Neuronal stem cell (in vitro differentiated cells): ENCODE data around the gene NPAS3.

Experiments
- DNase-seq: peaks from one replicate; pipeline ENCODE4 v3.0.0-alpha.2; 2013; ENCODE audit warnings: low spot score
- H2AFZ ChIP-seq: one replicate; pipeline ENCODE4 v1.6.1; 2013; ENCODE audit warnings: mild to moderate bottlenecking, low read length, inconsistent platforms
- H2AK5ac ChIP-seq: 2 replicates; pipeline ENCODE4 v1.6.1; 2013; ENCODE audit warnings: low read depth, mild to moderate bottlenecking, inconsistent platforms, low read length, moderate library complexity, mixed read lengths
- H2BK120ac ChIP-seq: 2 replicates; pipeline ENCODE4 v1.6.1; 2013; ENCODE audit warnings: low read depth, mild to moderate bottlenecking, inconsistent platforms, low read length, moderate library complexity, mixed read lengths
- H2BK12ac ChIP-seq: one replicate; pipeline ENCODE4 v1.6.1; 2013; ENCODE audit warnings: low read length, inconsistent platforms
- H2BK15ac ChIP-seq: 2 replicates; pipeline ENCODE4 v1.6.1; 2013; ENCODE audit warnings: mild to moderate bottlenecking, low read length, inconsistent platforms, mixed read lengths
- H2BK5ac ChIP-seq: one replicate; pipeline ENCODE4 v1.6.1; 2013; ENCODE audit warnings: inconsistent platforms, mild to moderate bottlenecking, low read length, moderate library complexity
- H3K14ac ChIP-seq: one replicate; pipeline ENCODE4 v1.6.1; 2013; ENCODE audit warnings: low read length, inconsistent platforms
- H3K18ac ChIP-seq: 2 replicates; pipeline ENCODE4 v1.6.1; 2013; ENCODE audit warnings: low read length, inconsistent platforms
- H3K23ac ChIP-seq: 2 replicates; pipeline ENCODE4 v1.6.1; 2013; ENCODE audit warnings: low read depth, mild to moderate bottlenecking, mixed read lengths, low read length, inconsistent platforms; ENCODE audit not compliant: poor library complexity
- H3K27ac ChIP-seq: replicated peaks from 3 replicates; pipeline ENCODE4 v1.5.1; 2013; ENCODE audit warnings: low read length, inconsistent platforms
- H3K27me3 ChIP-seq, 3 experiments: 2 replicates each; pipeline ENCODE4 v1.6.1; 2013; ENCODE audit warnings: low read length in 3 of 3, mild to moderate bottlenecking in 2 of 3, inconsistent platforms in 1 of 3, low read depth in 1 of 3, mixed read lengths in 1 of 3, moderate library complexity in 1 of 3; ENCODE audit not compliant: control insufficient read depth in 3 of 3, insufficient read depth in 3 of 3
- H3K36me3 ChIP-seq, 2 donors: replicated peaks in 1 of 2; 2 replicates each; pipeline ENCODE4 v1.6.1; 2013; ENCODE audit warnings: low read length in 2 of 2; ENCODE audit not compliant: control insufficient read depth in 2 of 2, insufficient read depth in 2 of 2
- H3K4ac ChIP-seq: 2 replicates; pipeline ENCODE4 v1.6.1; 2013; ENCODE audit warnings: inconsistent platforms, mild to moderate bottlenecking, low read length, moderate library complexity
- H3K4me1 ChIP-seq, 2 donors: 1 replicate in 1 of 2; 2 replicates in 1 of 2; pipeline ENCODE4 v1.6.1; 2013; ENCODE audit warnings: low read length in 2 of 2, low read depth in 1 of 2; ENCODE audit not compliant: control insufficient read depth in 2 of 2, insufficient read depth in 1 of 2
- H3K4me2 ChIP-seq: one replicate; pipeline ENCODE4 v1.6.1; 2013; ENCODE audit warnings: mild to moderate bottlenecking, low read length, inconsistent platforms; ENCODE audit not compliant: insufficient read depth, poor library complexity, severe bottlenecking
- H3K4me3 ChIP-seq, 2 donors: 2 replicates each; pipeline ENCODE4 v1.5.1; 2013; ENCODE audit warnings: low read length in 2 of 2, mild to moderate bottlenecking in 2 of 2, inconsistent platforms in 1 of 2, moderate library complexity in 1 of 2
- H3K79me1 ChIP-seq: one replicate; pipeline ENCODE4 v1.6.1; 2013; ENCODE audit warnings: low read depth, mild to moderate bottlenecking, inconsistent platforms, low read length, moderate library complexity
- H3K9ac ChIP-seq: one replicate; pipeline ENCODE4 v1.6.1; 2013; ENCODE audit warnings: mild to moderate bottlenecking, low read depth, low read length, inconsistent platforms; ENCODE audit not compliant: poor library complexity
- H3K9me3 ChIP-seq, 2 donors: replicated peaks in 1 of 2; 2 replicates each; pipeline versions ENCODE3 to v1.6.1; 2013; ENCODE audit warnings: low read length in 2 of 2, mild to moderate bottlenecking in 2 of 2, inconsistent platforms in 1 of 2, low read depth in 1 of 2, mixed read lengths in 1 of 2, moderate library complexity in 1 of 2; ENCODE audit not compliant: control insufficient read depth in 2 of 2, insufficient read depth in 1 of 2
- H4K8ac ChIP-seq: one replicate; pipeline ENCODE4 v1.6.1; 2013; ENCODE audit warnings: low read depth, mild to moderate bottlenecking, inconsistent platforms, low read length, moderate library complexity
- H4K91ac ChIP-seq: one replicate; pipeline ENCODE4 v1.6.1; 2013; ENCODE audit warnings: low read length, low read depth, mild to moderate bottlenecking, inconsistent platforms; ENCODE audit not compliant: poor library complexity
- WGBS, 2 donors: extraction: QIAGEN DNeasy Blood & Tissue Kit; methylation state at CpG; one replicate each; pipeline ENCODE4 v1.1.7; 2013; ENCODE audit warnings: missing lambda C conversion rate in 2 of 2, mixed read lengths in 1 of 2; ENCODE audit not compliant: insufficient read length in 2 of 2, insufficient replicate concordance in 1 of 2; ENCODE audit errors: extremely low coverage in 2 of 2; 5-methylcytosine and 5-hydroxymethylcytosine counted together

Gene NPAS3

GRCh38 chr14:33618361-33619105, 679.9 kb downstream of the NPAS3 start:
- Histone ChIP-seq H2BK120ac (no peak overlapping the region), H2AFZ (no peak overlapping the region), H3K27me3 (no peaks in the 10 kb centered on the region), H2BK15ac (no peak overlapping the region), H3K4me2 (no peak overlapping the region), H3K79me1 (no peaks in the 10 kb centered on the region), H3K4me3 (no peak overlapping the region), H2AK5ac (no peak overlapping the region), H3K9ac (no peak overlapping the region), H2BK5ac (no peak overlapping the region), H4K8ac (no peak overlapping the region), H3K9me3 (no peaks in the 10 kb centered on the region), H3K18ac (no peak overlapping the region), H3K23ac (no peak overlapping the region), H3K4ac (no peak overlapping the region), H2BK12ac (no peak overlapping the region), H3K27ac (no peak overlapping the region), H3K14ac (no peak overlapping the region), H3K36me3 (peaks cover 0 to under 1% of the 10 kb centered on the region in 2 donors), H3K4me1 (no peaks in the 10 kb centered on the region), H4K91ac (no peak overlapping the region)
- no peak for DNase-seq
- no CpG with 5 or more reads among the region's 6 CpGs for whole genome bisulfite sequencing, 2 donors

GRCh38 chr14:33622496-33622895, 683.8 kb downstream of the NPAS3 start:
- no peaks in the 10 kb centered on the region for H3K36me3 ChIP-seq
- H3K14ac ChIP-seq, result no peak overlapping the region
- H3K4me3 ChIP-seq, result no peak overlapping the region
- no peak overlapping the region for H3K4ac ChIP-seq
- WGBS, 2 donors, result no CpG with 5 or more reads among the region's 3 CpGs
- no peak overlapping the region for H3K4me2 ChIP-seq
- no peak overlapping the region for H3K18ac ChIP-seq
- H3K9me3 ChIP-seq, result no peaks in the 10 kb centered on the region
- H2BK15ac ChIP-seq, result no peak overlapping the region
- no peak overlapping the region for H4K91ac ChIP-seq
- no peak overlapping the region for H2AFZ ChIP-seq
- no peak overlapping the region for H2BK120ac ChIP-seq
- H3K23ac ChIP-seq, result no peak overlapping the region
- no peaks in the 10 kb centered on the region for H3K27me3 ChIP-seq
- no peak overlapping the region for H2BK12ac ChIP-seq
- H2AK5ac ChIP-seq, result no peak overlapping the region
- no peak overlapping the region for H2BK5ac ChIP-seq
- H4K8ac ChIP-seq, result no peak overlapping the region
- no peaks in the 10 kb centered on the region for H3K4me1 ChIP-seq
- H3K79me1 ChIP-seq, result no peaks in the 10 kb centered on the region
- DNase-seq, result no peak
- H3K27ac ChIP-seq, result no peak overlapping the region
- no peak overlapping the region for H3K9ac ChIP-seq

GRCh38 chr14:33629792-33630191, 691.1 kb downstream of the NPAS3 start:
- no peak overlapping the region for H4K8ac ChIP-seq
- no peak overlapping the region for H3K4me3 ChIP-seq
- no peaks in the 10 kb centered on the region for H3K9me3 ChIP-seq
- no peak overlapping the region for H2BK5ac ChIP-seq
- no peak overlapping the region for H2BK12ac ChIP-seq
- no peak overlapping the region for H3K18ac ChIP-seq
- no peak overlapping the region for H3K4ac ChIP-seq
- H3K4me1 ChIP-seq, result no peaks in the 10 kb centered on the region
- no peaks in the 10 kb centered on the region for H3K79me1 ChIP-seq
- no peak overlapping the region for H3K27ac ChIP-seq
- no peak overlapping the region for H2BK15ac ChIP-seq
- H2AK5ac ChIP-seq, result no peak overlapping the region
- H2BK120ac ChIP-seq, result no peak overlapping the region
- no peak overlapping the region for H3K14ac ChIP-seq
- no peak overlapping the region for H3K23ac ChIP-seq
- H3K4me2 ChIP-seq, result no peak overlapping the region
- H3K27me3 ChIP-seq, result no peaks in the 10 kb centered on the region
- H3K9ac ChIP-seq, result no peak overlapping the region
- DNase-seq, result no peak
- no peak overlapping the region for H4K91ac ChIP-seq
- no peaks in the 10 kb centered on the region for H3K36me3 ChIP-seq
- H2AFZ ChIP-seq, result no peak overlapping the region

DNA sequence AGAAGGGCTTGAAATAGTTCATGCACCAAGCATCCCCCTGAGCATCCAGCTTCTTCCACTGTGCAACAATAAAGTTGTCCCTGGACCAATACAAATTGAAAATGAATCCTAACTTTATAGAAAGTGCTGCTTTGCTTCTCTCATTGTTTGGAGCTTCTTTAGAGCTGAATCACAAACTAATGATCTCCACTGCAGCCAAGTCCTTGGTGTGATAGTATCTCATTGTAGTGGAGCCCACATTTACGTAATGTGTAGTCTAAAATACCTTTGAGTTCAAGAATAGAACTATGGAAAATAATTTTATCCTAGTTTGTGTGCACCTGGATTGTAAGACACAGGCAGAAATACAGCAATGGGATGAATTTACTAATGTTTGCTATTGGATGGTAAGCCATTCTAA, 692.3 kb downstream of the NPAS3 start:
- Histone ChIP-seq H3K79me1 (no peaks in the 10 kb centered on the region), H3K4ac (no peak overlapping the region), H2BK120ac (no peak overlapping the region), H3K4me2 (no peak overlapping the region), H3K23ac (no peak overlapping the region), H2AK5ac (no peak overlapping the region), H4K91ac (no peak overlapping the region), H3K27me3 (no peaks in the 10 kb centered on the region), H3K14ac (no peak overlapping the region), H3K27ac (no peak overlapping the region), H2AFZ (no peak overlapping the region), H4K8ac (no peak overlapping the region), H2BK15ac (no peak overlapping the region), H3K18ac (no peak overlapping the region), H3K9ac (no peak overlapping the region), H3K4me1 (no peaks in the 10 kb centered on the region), H3K36me3 (no peaks in the 10 kb centered on the region), H3K4me3 (no peak overlapping the region), H2BK5ac (no peak overlapping the region), H3K9me3 (no peaks in the 10 kb centered on the region), H2BK12ac (no peak overlapping the region)
- no CpG with 5 or more reads among the region's 1 CpG for WGBS, 2 donors
- DNase-seq, result no peak
